Fibroblast of mammary gland (primary cell): ENCODE data around the gene RABGEF1.
"Not testable (repeated sequence)": the region's sequence is repeated elsewhere in the genome, so short reads cannot be mapped to it uniquely, and the experiment has no call there.

ENCODE experiments used
- DNase-seq: peaks from one replicate; pipeline ENCODE4 v3.0.0-alpha.2; 2010; ENCODE audit warnings: low read depth
- H3K4me3 ChIP-seq: 2 replicates; pipeline ENCODE4 v1.5.1; 2011; ENCODE audit warnings: low read depth, mild to moderate bottlenecking, low read length, moderate library complexity; ENCODE audit not compliant: control insufficient read depth
- TF ChIP-seq, protein P1 (sequence below): conservative IDR thresholded peaks from 2 replicates; pipeline ENCODE4 v1.5.1; 2011; ENCODE audit warnings: low read depth, low read length, inconsistent platforms; ENCODE audit not compliant: control insufficient read depth, insufficient read depth

The RABGEF1 gene

GRCh38 chr7:66768865-66769832, 28.6 kb downstream of the RABGEF1 start:
- DNase-seq, result no peak
- TF ChIP-seq, protein P1, sequence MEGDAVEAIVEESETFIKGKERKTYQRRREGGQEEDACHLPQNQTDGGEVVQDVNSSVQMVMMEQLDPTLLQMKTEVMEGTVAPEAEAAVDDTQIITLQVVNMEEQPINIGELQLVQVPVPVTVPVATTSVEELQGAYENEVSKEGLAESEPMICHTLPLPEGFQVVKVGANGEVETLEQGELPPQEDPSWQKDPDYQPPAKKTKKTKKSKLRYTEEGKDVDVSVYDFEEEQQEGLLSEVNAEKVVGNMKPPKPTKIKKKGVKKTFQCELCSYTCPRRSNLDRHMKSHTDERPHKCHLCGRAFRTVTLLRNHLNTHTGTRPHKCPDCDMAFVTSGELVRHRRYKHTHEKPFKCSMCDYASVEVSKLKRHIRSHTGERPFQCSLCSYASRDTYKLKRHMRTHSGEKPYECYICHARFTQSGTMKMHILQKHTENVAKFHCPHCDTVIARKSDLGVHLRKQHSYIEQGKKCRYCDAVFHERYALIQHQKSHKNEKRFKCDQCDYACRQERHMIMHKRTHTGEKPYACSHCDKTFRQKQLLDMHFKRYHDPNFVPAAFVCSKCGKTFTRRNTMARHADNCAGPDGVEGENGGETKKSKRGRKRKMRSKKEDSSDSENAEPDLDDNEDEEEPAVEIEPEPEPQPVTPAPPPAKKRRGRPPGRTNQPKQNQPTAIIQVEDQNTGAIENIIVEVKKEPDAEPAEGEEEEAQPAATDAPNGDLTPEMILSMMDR, result no peak
- H3K4me3 ChIP-seq, result no peak overlapping the region

GRCh38 chr7:66769833-66770512, 29.4 kb downstream of the RABGEF1 start:
- TF ChIP-seq, protein P1, result no peak
- peak; percentile 33 for DNase-seq
- no peak overlapping the region for H3K4me3 ChIP-seq

DNA sequence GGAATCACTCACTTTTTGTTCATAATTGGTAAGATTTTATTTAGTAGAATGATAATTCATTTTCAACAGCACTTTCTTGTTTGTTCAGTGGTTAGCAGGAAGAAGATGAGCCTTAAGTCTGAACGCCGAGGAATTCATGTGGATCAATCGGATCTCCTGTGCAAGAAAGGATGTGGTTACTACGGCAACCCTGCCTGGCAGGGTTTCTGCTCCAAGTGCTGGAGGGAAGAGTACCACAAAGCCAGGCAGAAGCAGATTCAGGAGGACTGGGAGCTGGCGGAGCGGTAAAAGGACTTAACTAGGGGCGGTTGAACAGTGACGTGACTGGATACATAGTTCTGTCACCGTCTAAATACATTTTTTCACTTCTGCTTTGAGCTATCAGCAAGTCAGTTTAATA, 31.3 kb downstream of the RABGEF1 start:
- DNase-seq, result no peak
- TF ChIP-seq, protein P1, result no peak
- no peak overlapping the region for H3K4me3 ChIP-seq

DNA sequence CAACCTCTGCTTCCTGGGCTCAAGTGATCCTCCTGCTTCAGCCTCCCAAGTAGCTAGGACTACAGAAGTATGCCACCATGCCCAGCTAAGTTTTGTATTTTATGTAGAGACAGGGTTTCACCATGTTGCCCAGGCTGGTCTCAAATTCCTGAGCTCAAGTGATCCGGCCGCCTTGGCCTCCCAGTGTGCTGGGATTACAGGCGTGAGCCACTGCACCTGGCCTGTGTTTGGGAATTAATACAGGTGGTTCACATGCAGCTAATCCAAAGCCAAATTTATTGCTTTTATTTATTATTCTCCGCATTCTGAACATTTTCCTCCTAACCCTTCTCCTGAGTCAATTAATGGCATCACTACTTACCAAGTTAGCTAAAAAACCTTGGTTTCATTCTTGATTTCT, 33.2 kb downstream of the RABGEF1 start:
- DNase-seq, H3K4me3 ChIP-seq: not testable (repeated sequence)

DNA sequence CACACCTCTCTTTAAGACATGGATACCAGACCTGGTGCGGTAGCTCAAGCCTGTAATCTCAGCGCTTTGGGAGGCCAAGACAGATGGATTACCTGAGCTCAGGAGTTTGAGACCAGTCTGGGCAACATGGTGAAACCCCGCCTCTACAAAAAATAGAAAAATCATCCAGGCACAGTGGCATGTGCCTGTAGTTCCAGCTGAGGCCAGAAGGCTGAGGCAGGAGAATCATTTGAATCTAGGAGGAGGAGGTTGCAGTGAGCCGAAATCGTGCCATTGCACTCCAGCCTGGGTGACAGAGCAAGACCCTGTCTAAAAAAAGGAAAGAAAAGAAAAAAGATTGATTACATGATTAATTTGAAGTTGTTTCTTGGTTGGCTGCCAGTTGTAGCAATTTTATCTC, 35.9 kb downstream of the RABGEF1 start:
- DNase-seq, result not testable (repeated sequence)

GRCh38 chr7:66776800-66777442, 36.4 kb downstream of the RABGEF1 start:
- TF ChIP-seq, protein P1, result no peak
- DNase-seq, result no peak
- no peak overlapping the region for H3K4me3 ChIP-seq

More for the DNA sequence above, 35.9 kb downstream of the RABGEF1 start:
- H3K4me3 ChIP-seq, result not testable (repeated sequence)

- TF ChIP-seq, protein P1, result no peak
- DNase-seq, result no peak
- no peak overlapping the region for H3K4me3 ChIP-seq
Measured at GRCh38 chr7:66778201-66778600, 37.7 kb downstream of the RABGEF1 start.
